ENCODE measurements around the gene ZBTB6. TPM values are rescaled to one million over a fixed set of nuclear protein-coding genes. Genes with fewer than 3 reads are reported as not detected.

The ZBTB6 gene
- total and polyA plus RNA-seq, 9 of the 15 experiments (the other 6 are each of a cell fraction or from before 2014, with no cell fraction given): 1.4 to 7.2 (median 5.3) TPM

- ATAC-seq (no peak), FAIRE-seq (no peak), DNase-seq (ENCODE audit: extremely low read depth in 1 of 4, low spot score in 3 of 4) (no peak)
- Histone ChIP-seq H3K4me2 (ENCODE audit: insufficient read depth, low read length) (no peak overlapping the region), H3K9me3 (replicated peaks; ENCODE audit: control insufficient read depth, insufficient read depth, low read depth, low read length) (no peaks in the 10 kb centered on the region), H3K79me2 (ENCODE audit: control insufficient read depth, insufficient read depth, low read length) (no peaks in the 10 kb centered on the region), H4K20me1 (replicated peaks; ENCODE audit: control insufficient read depth, insufficient read depth, low read length) (no peaks in the 10 kb centered on the region), H3K9me1 (ENCODE audit: control insufficient read depth, insufficient read depth, low read length) (no peaks in the 10 kb centered on the region), H3K36me3 (ENCODE audit: control insufficient read depth, insufficient read depth, low read length) (peaks cover 74% of the 10 kb centered on the region), H3K4me1 (replicated peaks in 1 of 2; ENCODE audit: control insufficient read depth in 2 of 2, insufficient read depth in 2 of 2, low read length in 2 of 2) (no peaks in the 10 kb centered on the region), H3K27me3 (ENCODE audit: control insufficient read depth in 2 of 2, insufficient read depth in 2 of 2, low read length in 2 of 2) (no peaks in the 10 kb centered on the region), H3K9ac (ENCODE audit: insufficient read depth in 1 of 2, low read depth in 2 of 2, low read length in 2 of 2) (no peak overlapping the region), H2AFZ (ENCODE audit: low read depth, low read length) (no peak overlapping the region), H3K27ac (ENCODE audit: extremely low read depth, low read depth, low read length) (no peak overlapping the region), H3K4me3 (no peak overlapping the region)
- no TSS peak for BruUV-seq (replicated peaks)
- POLR2A ChIA-PET: interaction anchor here (0.6 to 1.9 kb wide), 3 partner anchors 9 to 1408 kb away, joined by 3 to 8 read pairs (median 4); no protein-coding TSS in a partner anchor
- WGBS (ENCODE audit: insufficient coverage, low coverage, missing lambda C conversion rate): 58% methylated on average over 3 of the region's 3 CpGs
- CTCF ChIA-PET (ENCODE audit: low intra/inter-chr PET ratio): no interaction called here
- in situ Hi-C loops (cut with MboI) (no loop called here), intact Hi-C loops (cut with micrococcal nuclease) (no loop called here)
- TF ChIP-seq RREB1 (CRISPR knock-in tag; IDR thresholded peaks at IDR 0.05): no peak
- TF ChIP-seq MAFG (tag; conservative IDR thresholded peaks at IDR 0.05): no peak
- no peak for TF ChIP-seq RERE (CRISPR knock-in tag; IDR thresholded peaks at IDR 0.05; ENCODE audit: borderline replicate concordance)
- no peak for TF ChIP-seq ELF1 (tag; IDR thresholded peaks at IDR 0.05)
- TF ChIP-seq NFIC (IDR thresholded peaks at IDR 0.05): no peak
- TF ChIP-seq ZNF75A (CRISPR knock-in tag; IDR thresholded peaks at IDR 0.05): no peak
- TF ChIP-seq GABPA (tag; conservative IDR thresholded peaks at IDR 0.05; ENCODE audit: low read depth): no peak
Measured at GRCh38 chr9:122888480-122888879, 24.6 kb downstream of the ZBTB6 start.
